Measurements from ENCODE around the gene ATE1. TPM values are rescaled to one million over a fixed set of nuclear protein-coding genes. Genes with fewer than 3 reads are reported as not detected.
"Not testable (repeated sequence)": the region's sequence is repeated elsewhere in the genome, so short reads cannot be mapped to it uniquely, and the experiment has no call there.

ATE1 gene
- total RNA-seq, 4 donors from 2014 or later, result 13.5 to 90.2 (median 27.7) TPM

GRCh38 chr10:121947343-121948330 is 19.8 kb upstream of the ATE1 start:
- no peak overlapping the region for H3K4me3 ChIP-seq
- intact Hi-C loops (cut with DNase I; ENCODE audit: low total_unique reads), result no loop called here
- no peak for TF ChIP-seq POLR2A (IDR thresholded peaks at IDR 0.05)
- no peak for TF ChIP-seq CTCF (IDR thresholded peaks at IDR 0.05)

GRCh38 chr10:121942749-121943416 is 15.1 kb upstream of the ATE1 start:
- TF ChIP-seq CTCF (IDR thresholded peaks at IDR 0.05) (no peak), POLR2A (IDR thresholded peaks at IDR 0.05) (no peak)
- H3K27ac ChIP-seq, result peak overlapping the region in 1 of 2 donors; percentile 27
- H3K27me3 ChIP-seq, result no peaks in the 10 kb centered on the region
- no peak overlapping the region for H3K4me3 ChIP-seq
- no peak for DNase-seq
- H3K4me1 ChIP-seq, result no peaks in the 10 kb centered on the region
- intact Hi-C loops (cut with DNase I; ENCODE audit: low total_unique reads), result no loop called here
- no peaks in the 10 kb centered on the region for H3K9me3 ChIP-seq
- no peaks in the 10 kb centered on the region for H3K36me3 ChIP-seq

More at GRCh38 chr10:121947343-121948330, 19.8 kb upstream of the ATE1 start:
- H3K36me3 ChIP-seq, result no peaks in the 10 kb centered on the region
- H3K9me3 ChIP-seq, result no peaks in the 10 kb centered on the region
- H3K27me3 ChIP-seq, result no peaks in the 10 kb centered on the region
- no peak for DNase-seq
- H3K4me1 ChIP-seq, result no peaks in the 10 kb centered on the region
- H3K27ac ChIP-seq, result no peak overlapping the region

- Histone ChIP-seq H3K36me3 (no peaks in the 10 kb centered on the region), H3K27ac (no peak overlapping the region), H3K27me3 (no peaks in the 10 kb centered on the region), H3K4me3 (no peak overlapping the region), H3K9me3 (no peaks in the 10 kb centered on the region), H3K4me1 (no peaks in the 10 kb centered on the region)
- TF ChIP-seq POLR2A (IDR thresholded peaks at IDR 0.05) (no peak), CTCF (IDR thresholded peaks at IDR 0.05) (no peak)
- intact Hi-C loops (cut with DNase I; ENCODE audit: low total_unique reads), result no loop called here
- DNase-seq, result no peak
Measured at GRCh38 chr10:121941532-121941931, 13.7 kb upstream of the ATE1 start.

- TF ChIP-seq POLR2A (IDR thresholded peaks at IDR 0.05) (no peak), CTCF (IDR thresholded peaks at IDR 0.05) (no peak)
- Histone ChIP-seq H3K27me3 (no peaks in the 10 kb centered on the region), H3K9me3 (no peaks in the 10 kb centered on the region), H3K4me1 (no peaks in the 10 kb centered on the region), H3K4me3 (no peak overlapping the region), H3K27ac (no peak overlapping the region), H3K36me3 (no peaks in the 10 kb centered on the region)
- no peak for DNase-seq
- intact Hi-C loops (cut with DNase I; ENCODE audit: low total_unique reads), result no loop called here
Measured at GRCh38 chr10:121936295-121936694, 8.5 kb upstream of the ATE1 start.

- H3K27ac ChIP-seq, result no peak overlapping the region
- no peaks in the 10 kb centered on the region for H3K27me3 ChIP-seq
- intact Hi-C loops (cut with DNase I; ENCODE audit: low total_unique reads), result no loop called here
- no peak for DNase-seq
- H3K9me3 ChIP-seq, result no peaks in the 10 kb centered on the region
- TF ChIP-seq POLR2A (IDR thresholded peaks at IDR 0.05) (no peak), CTCF (IDR thresholded peaks at IDR 0.05) (no peak)
- H3K36me3 ChIP-seq, result no peaks in the 10 kb centered on the region
- no peaks in the 10 kb centered on the region for H3K4me1 ChIP-seq
- H3K4me3 ChIP-seq, result no peak overlapping the region
Measured at GRCh38 chr10:121935702-121936101, 7.9 kb upstream of the ATE1 start.

- DNase-seq; intact Hi-C loops (cut with DNase I; ENCODE audit: low total_unique reads); H3K27ac ChIP-seq; H3K36me3 ChIP-seq; H3K4me3 ChIP-seq; H3K4me1 ChIP-seq; H3K27me3 ChIP-seq; H3K9me3 ChIP-seq: not testable (repeated sequence)
Measured at GRCh38 chr10:121930268-121931085, 2.6 kb upstream of the ATE1 start.

All from uterus (tissue), 4 donors.